ENCODE data around the gene TLX3. TPM values are rescaled to one million over a fixed set of nuclear protein-coding genes. Genes with fewer than 3 reads are reported as not detected.

TLX3 gene
- total RNA-seq, 1 experiment from 2014 or later, result not detected

GRCh38 chr5:171323007-171323406 is 14.0 kb downstream of the TLX3 start:
- Histone ChIP-seq H3K4me3 (ENCODE audit: low read depth in 2 of 2, low read length in 2 of 2) (no peak overlapping the region), H3K27me3 (ENCODE audit: control insufficient read depth, insufficient read depth, low read length) (peaks cover 15% of the 10 kb centered on the region), H3K36me3 (ENCODE audit: control insufficient read depth, insufficient read depth, low read length) (no peaks in the 10 kb centered on the region), H3K4me1 (ENCODE audit: control insufficient read depth, insufficient read depth, low read length) (no peaks in the 10 kb centered on the region), H3K9me3 (ENCODE audit: control insufficient read depth, insufficient read depth, low read depth, low read length) (no peaks in the 10 kb centered on the region), H3K27ac (ENCODE audit: low read length) (no peak overlapping the region)
- DNase-seq (ENCODE audit: low read depth, low spot score) (no peak), ATAC-seq (no peak)
- TF ChIP-seq, protein P1, sequence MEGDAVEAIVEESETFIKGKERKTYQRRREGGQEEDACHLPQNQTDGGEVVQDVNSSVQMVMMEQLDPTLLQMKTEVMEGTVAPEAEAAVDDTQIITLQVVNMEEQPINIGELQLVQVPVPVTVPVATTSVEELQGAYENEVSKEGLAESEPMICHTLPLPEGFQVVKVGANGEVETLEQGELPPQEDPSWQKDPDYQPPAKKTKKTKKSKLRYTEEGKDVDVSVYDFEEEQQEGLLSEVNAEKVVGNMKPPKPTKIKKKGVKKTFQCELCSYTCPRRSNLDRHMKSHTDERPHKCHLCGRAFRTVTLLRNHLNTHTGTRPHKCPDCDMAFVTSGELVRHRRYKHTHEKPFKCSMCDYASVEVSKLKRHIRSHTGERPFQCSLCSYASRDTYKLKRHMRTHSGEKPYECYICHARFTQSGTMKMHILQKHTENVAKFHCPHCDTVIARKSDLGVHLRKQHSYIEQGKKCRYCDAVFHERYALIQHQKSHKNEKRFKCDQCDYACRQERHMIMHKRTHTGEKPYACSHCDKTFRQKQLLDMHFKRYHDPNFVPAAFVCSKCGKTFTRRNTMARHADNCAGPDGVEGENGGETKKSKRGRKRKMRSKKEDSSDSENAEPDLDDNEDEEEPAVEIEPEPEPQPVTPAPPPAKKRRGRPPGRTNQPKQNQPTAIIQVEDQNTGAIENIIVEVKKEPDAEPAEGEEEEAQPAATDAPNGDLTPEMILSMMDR (IDR thresholded peaks at IDR 0.05), result no peak
- no peak for TF ChIP-seq POLR2AphosphoS5 (IDR thresholded peaks at IDR 0.05; ENCODE audit: low read depth, low read length)
- TF ChIP-seq, protein P2, sequence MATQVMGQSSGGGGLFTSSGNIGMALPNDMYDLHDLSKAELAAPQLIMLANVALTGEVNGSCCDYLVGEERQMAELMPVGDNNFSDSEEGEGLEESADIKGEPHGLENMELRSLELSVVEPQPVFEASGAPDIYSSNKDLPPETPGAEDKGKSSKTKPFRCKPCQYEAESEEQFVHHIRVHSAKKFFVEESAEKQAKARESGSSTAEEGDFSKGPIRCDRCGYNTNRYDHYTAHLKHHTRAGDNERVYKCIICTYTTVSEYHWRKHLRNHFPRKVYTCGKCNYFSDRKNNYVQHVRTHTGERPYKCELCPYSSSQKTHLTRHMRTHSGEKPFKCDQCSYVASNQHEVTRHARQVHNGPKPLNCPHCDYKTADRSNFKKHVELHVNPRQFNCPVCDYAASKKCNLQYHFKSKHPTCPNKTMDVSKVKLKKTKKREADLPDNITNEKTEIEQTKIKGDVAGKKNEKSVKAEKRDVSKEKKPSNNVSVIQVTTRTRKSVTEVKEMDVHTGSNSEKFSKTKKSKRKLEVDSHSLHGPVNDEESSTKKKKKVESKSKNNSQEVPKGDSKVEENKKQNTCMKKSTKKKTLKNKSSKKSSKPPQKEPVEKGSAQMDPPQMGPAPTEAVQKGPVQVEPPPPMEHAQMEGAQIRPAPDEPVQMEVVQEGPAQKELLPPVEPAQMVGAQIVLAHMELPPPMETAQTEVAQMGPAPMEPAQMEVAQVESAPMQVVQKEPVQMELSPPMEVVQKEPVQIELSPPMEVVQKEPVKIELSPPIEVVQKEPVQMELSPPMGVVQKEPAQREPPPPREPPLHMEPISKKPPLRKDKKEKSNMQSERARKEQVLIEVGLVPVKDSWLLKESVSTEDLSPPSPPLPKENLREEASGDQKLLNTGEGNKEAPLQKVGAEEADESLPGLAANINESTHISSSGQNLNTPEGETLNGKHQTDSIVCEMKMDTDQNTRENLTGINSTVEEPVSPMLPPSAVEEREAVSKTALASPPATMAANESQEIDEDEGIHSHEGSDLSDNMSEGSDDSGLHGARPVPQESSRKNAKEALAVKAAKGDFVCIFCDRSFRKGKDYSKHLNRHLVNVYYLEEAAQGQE (IDR thresholded peaks at IDR 0.05; ENCODE audit: insufficient read depth in 1 of 2, low read depth in 2 of 2, low read length in 1 of 2), result no peak
- TF ChIP-seq TCF7L2 (IDR thresholded peaks at IDR 0.05; ENCODE audit: low read depth, low read length), result no peak
- no peak for TF ChIP-seq SIN3A (IDR thresholded peaks at IDR 0.05; ENCODE audit: borderline replicate concordance, insufficient read depth, low read depth, low read length)
- BruUV-seq (replicated peaks), result no TSS peak
- POLR2A ChIA-PET, result no interaction called here
- in situ Hi-C loops (cut with HindIII; ENCODE audit: low pct_unique_long_range_greater_than_20kb, low sequenced_read_pairs), result no loop called here
- CTCF ChIA-PET, result interaction anchor here (0.6 kb wide), 1 partner anchor 31 kb away, joined by 3 read pairs; no protein-coding TSS in a partner anchor
- intact Hi-C loops (cut with micrococcal nuclease; ENCODE audit: unreplicated experiment), result no loop called here

GRCh38 chr5:171323806-171324632 is 15.0 kb downstream of the TLX3 start:
- no TSS peak for BruUV-seq (replicated peaks)
- no peaks in the 10 kb centered on the region for H3K9me3 ChIP-seq (ENCODE audit: control insufficient read depth, insufficient read depth, low read depth, low read length)
- H3K4me1 ChIP-seq (ENCODE audit: control insufficient read depth, insufficient read depth, low read length), result no peaks in the 10 kb centered on the region
- ChIA-PET POLR2A (interaction anchor here (0.7 kb wide), 2 partner anchors 711 to 957 kb away, joined by 4 to 6 read pairs; no protein-coding TSS in a partner anchor), CTCF (interaction anchor here (0.7 kb wide), 1 partner anchor 1108 kb away, joined by 4 read pairs; no protein-coding TSS in a partner anchor)
- intact Hi-C loops (cut with micrococcal nuclease; ENCODE audit: unreplicated experiment), result no loop called here
- H3K36me3 ChIP-seq (ENCODE audit: control insufficient read depth, insufficient read depth, low read length), result no peaks in the 10 kb centered on the region
- in situ Hi-C loops (cut with HindIII; ENCODE audit: low pct_unique_long_range_greater_than_20kb, low sequenced_read_pairs), result no loop called here
- no peak for TF ChIP-seq TCF7L2 (IDR thresholded peaks at IDR 0.05; ENCODE audit: low read depth, low read length)
- TF ChIP-seq, protein P1 (IDR thresholded peaks at IDR 0.05), result no peak
- TF ChIP-seq, protein P2 (IDR thresholded peaks at IDR 0.05; ENCODE audit: insufficient read depth in 1 of 2, low read depth in 2 of 2, low read length in 1 of 2), result no peak
- TF ChIP-seq POLR2AphosphoS5 (IDR thresholded peaks at IDR 0.05; ENCODE audit: low read depth, low read length), result no peak
- no peak for TF ChIP-seq SIN3A (IDR thresholded peaks at IDR 0.05; ENCODE audit: borderline replicate concordance, insufficient read depth, low read depth, low read length)
- no peak overlapping the region for H3K4me3 ChIP-seq (ENCODE audit: low read depth in 2 of 2, low read length in 2 of 2)
- H3K27ac ChIP-seq (ENCODE audit: low read length), result no peak overlapping the region
- DNase-seq (ENCODE audit: low read depth, low spot score) (no peak), ATAC-seq (no peak)
- H3K27me3 ChIP-seq (ENCODE audit: control insufficient read depth, insufficient read depth, low read length), result peaks cover 15% of the 10 kb centered on the region
